Measurements from ENCODE around the gene FAM135A. TPM values are rescaled to one million over a fixed set of nuclear protein-coding genes. Genes with fewer than 3 reads are reported as not detected.

FAM135A gene
- total RNA-seq, 1 donor, result 21.0 TPM

Small RNAs within 50 kb of the gene (small RNA-seq; reads per million reads assigned to genes)
- gene RNU7-48P, result not detected

Other genes starting within 250 kb of the FAM135A start
- not detected in 2 replicates for gene COL9A1, start 110.4 kb upstream of the FAM135A start, total RNA-seq (ENCODE audit: low replicate concordance)
- 2.8 and 8.0 TPM in 2 replicates for gene SDHAF4, start 153.4 kb downstream of the FAM135A start, total RNA-seq (ENCODE audit: low replicate concordance)

All from fibroblast of the aortic adventitia (primary cell).